Transverse colon (tissue), 4 donors: ENCODE results near the gene SNED1.

Experiments
- CTCF ChIP-seq, 5 experiments: fragments of 200-600 bp in 3 of 5; fragments of 450-650 bp in 2 of 5; sonication (generic) in 3 of 5; IDR thresholded peaks; 1 replicate in 2 of 5; 2 replicates in 3 of 5; pipeline ENCODE4 v1.5.1; 2016 to 2017; ENCODE audit warnings: antibody characterized with exemption in 5 of 5, inconsistent platforms in 3 of 5, mild to moderate bottlenecking in 2 of 5, moderate library complexity in 1 of 5
- EP300 ChIP-seq: sonication (generic); formaldehyde crosslinking; IDR thresholded peaks from one replicate; pipeline ENCODE4 v1.6.1; 2017; ENCODE audit warnings: antibody characterized with exemption, low read depth
- POLR2A ChIP-seq: fragments of 450-650 bp; IDR thresholded peaks from one replicate; pipeline ENCODE4 v1.6.1; 2016; ENCODE audit warnings: antibody characterized with exemption, mild to moderate bottlenecking, moderate library complexity
- POLR2AphosphoS5 ChIP-seq, 3 donors: sonication (generic); formaldehyde crosslinking; IDR thresholded peaks; one replicate each; pipeline ENCODE4 v1.6.1; 2016; ENCODE audit warnings: antibody characterized with exemption in 3 of 3

- TF ChIP-seq CTCF (IDR thresholded peaks at IDR 0.05) (no peak), POLR2AphosphoS5 (IDR thresholded peaks at IDR 0.05) (no peak), POLR2A (no peak), EP300 (no peak)
Measured at GRCh38 chr2:241103176-241103595, 104.8 kb downstream of the SNED1 start.
